ENCODE measurements around the gene SRC.

GRCh38 chr20:37373020-37373598, 27.2 kb downstream of the SRC start:
- TF ChIP-seq EZH2phosphoT487 (IDR thresholded peaks at IDR 0.05) (no peak), CTCF (IDR thresholded peaks at IDR 0.05) (no peak), EZH2 (IDR thresholded peaks at IDR 0.05) (no peak)
